Cardiac fibroblast (primary cell): Measurements from ENCODE around the gene SF3A2.

Experiments
- DNase-seq, 2 donors: peaks; one replicate each; pipeline versions ENCODE4 v3.0.0 to v3.0.0-alpha.2; 2010; ENCODE audit warnings: low read depth in 2 of 2
- H3K4me3 ChIP-seq, 2 donors: replicated peaks in 1 of 2; 1 replicate in 1 of 2; 2 replicates in 1 of 2; pipeline ENCODE4 v1.5.1; 2011; ENCODE audit warnings: low read depth in 2 of 2, low read length in 2 of 2, mild to moderate bottlenecking in 2 of 2, moderate library complexity in 1 of 2
- CTCF ChIP-seq: IDR thresholded peaks from one replicate; pipeline ENCODE4 v1.5.1; 2011; ENCODE audit warnings: low read depth, mild to moderate bottlenecking, low read length, inconsistent platforms

The SF3A2 gene

DNA sequence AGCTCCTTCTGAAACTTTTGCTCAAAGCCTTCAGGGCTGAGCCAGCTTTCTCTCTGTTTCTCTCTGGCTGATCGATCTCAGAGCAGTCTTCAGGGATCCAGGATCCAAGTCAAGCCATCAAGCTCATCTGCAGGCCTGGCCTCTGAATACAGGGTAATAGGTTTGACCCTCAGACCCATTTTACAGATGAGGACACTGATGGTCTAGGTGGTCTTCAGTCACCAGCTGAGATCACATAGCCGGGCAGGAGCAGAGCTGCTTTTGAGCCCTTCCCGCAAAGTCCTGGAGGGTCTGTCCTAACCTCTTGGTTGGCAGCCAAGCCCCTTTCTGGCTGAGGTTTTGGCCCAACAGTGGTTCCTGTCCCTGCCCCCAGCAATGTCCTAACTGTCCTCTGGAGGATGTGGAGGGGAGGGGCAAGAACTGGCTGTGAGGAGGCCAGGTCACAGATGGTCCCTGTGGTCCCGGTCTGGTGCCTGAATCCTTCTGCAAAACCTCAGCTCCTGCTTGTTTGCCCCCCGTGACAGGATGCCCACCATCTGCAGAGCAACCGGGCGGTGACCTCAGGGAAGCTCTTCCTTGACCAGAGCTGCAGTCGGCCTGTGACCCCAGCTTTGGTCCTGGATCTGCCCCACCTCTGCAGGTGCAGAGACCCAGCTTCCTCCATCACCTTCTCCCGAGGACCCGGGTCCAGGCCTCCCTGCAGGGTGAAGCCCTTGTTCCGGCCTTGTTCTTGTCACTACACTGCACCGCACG, 51.1 kb downstream of the SF3A2 start:
- DNase-seq: no peak
- TF ChIP-seq CTCF: no peak
- H3K4me3 ChIP-seq: no peak overlapping the region

DNA sequence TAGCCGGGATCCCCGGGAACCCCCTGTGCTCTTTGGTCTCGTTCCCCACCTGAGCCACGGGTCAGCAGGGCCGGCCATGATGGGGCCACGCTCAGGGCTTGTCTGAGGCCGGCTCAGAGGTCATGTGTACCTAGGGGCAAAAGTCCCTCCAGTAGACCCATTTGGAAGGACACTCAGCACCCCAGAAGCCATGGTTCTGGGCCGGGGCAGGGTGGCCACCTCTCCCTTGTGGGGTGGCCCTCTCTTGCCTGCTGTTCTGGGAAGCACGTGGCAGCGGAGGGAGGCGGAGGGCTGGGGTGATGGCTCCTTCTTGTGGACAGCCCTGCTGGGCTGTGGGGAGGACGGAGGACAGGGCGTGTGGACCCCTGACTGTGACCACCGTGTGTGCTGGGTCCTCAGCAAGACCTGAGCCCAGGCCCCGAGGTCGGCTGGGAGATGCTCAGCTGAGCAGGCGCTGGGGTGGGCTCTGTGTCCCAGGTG, 51.8 kb downstream of the SF3A2 start:
- no peak for DNase-seq
- TF ChIP-seq CTCF: no peak
- H3K4me3 ChIP-seq: no peak overlapping the region

DNA sequence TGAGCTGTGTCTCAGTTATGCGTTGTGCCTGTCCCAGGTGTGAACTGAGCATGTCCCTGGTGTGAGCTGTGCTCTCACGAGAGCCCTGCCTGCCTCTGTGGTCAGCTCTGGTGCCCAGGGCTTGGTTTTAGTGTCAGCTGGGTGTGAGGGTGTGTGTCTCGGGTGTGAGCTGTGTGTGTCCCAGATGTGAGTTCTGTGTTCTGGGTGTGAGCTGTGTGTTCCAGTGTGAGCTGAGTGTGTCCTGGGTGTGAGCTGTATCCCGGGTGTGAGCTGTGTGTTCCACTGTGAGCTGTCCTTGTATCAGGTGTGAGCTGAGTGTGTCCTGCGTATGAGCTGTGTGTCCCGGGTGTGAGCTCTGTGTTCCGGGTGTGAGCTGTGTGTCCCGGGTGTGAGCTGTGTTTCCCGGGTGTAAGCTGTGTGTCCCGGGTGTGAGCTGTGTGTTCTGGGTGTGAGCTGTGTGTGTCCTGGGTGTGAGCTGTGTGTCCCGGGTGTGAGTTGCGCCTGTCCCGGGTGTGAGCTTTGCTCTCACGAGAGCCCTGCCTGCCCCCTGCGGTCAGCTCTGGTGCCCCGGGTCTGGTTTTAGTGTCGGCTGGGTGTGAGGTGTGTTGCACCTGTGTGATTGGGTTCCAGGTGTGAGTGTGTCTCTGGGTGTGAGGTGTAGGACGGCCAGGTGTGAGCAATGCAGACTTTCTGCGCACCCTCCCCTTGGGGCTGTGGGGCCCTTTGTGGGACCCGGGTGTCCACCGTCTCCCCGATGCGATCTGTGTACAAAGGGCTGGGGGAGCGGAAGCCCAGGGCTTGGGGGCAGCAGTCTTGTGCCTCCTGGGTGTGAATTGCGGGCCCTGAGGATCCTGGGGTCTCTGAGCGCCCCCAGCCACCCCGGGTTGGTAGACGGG, 52.4 kb downstream of the SF3A2 start:
- no peak for TF ChIP-seq CTCF
- no peak for DNase-seq
- H3K4me3 ChIP-seq: no peak overlapping the region

GRCh38 chr19:2289714-2290435, 53.3 kb downstream of the SF3A2 start:
- no peak for TF ChIP-seq CTCF
- no peak for DNase-seq
- peak overlapping the region in 1 of 2 donors; percentile 21 for H3K4me3 ChIP-seq

DNA sequence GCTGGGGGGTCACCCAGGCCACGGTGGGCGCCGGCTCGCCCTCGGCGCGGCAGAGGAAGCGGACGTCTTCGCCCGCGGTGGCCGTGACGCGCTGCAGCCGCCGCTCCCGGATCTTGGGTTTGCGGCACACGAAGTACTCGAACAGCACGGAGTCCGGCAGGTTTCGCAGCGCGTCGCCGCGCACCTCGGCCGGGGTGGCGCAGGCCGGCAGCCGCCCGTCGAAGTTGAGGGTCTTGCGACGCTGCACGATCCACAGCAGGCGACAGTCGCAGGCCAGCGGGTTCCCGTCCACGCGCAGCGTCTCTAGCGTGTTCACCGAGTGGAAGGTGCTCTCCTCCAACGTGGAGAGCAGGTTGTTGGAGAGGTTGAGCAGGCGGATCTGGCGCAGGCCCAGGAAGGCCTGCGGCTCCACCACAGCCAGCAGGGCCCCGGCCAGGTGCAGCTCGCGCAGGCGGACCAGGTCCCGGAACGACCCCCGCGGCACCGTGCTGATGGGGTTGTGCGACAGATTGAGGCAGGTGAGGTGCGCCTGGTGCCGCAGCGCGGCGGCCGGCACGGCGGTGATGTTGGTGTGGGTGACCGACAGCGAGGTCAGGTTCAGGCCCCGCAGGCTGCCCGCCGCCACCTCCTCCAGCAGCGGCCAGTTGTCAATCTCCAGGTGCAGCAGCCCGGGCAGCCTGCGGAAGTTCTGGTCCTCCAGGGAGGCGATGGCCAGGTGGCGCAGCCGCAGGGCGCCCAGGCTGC, 54.0 kb downstream of the SF3A2 start:
- H3K4me3 ChIP-seq: no peak overlapping the region
- TF ChIP-seq CTCF: no peak
- no peak for DNase-seq

GRCh38 chr19:2291185-2291751, 54.6 kb downstream of the SF3A2 start:
- TF ChIP-seq CTCF: no peak
- no peak overlapping the region for H3K4me3 ChIP-seq
- DNase-seq: no peak
